Islet precursor cell (in vitro differentiated cells): ENCODE measurements around the gene SMAGP.
"Not testable (repeated sequence)": the region's sequence is repeated elsewhere in the genome, so short reads cannot be mapped to it uniquely, and the experiment has no call there.

Source experiments
- DNase-seq: peaks from one replicate; pipeline ENCODE4 v3.0.0-alpha.2; 2018

The SMAGP gene

GRCh38 chr12:51263341-51263740 is 6.9 kb downstream of the SMAGP start:
- DNase-seq, result no peak

DNA sequence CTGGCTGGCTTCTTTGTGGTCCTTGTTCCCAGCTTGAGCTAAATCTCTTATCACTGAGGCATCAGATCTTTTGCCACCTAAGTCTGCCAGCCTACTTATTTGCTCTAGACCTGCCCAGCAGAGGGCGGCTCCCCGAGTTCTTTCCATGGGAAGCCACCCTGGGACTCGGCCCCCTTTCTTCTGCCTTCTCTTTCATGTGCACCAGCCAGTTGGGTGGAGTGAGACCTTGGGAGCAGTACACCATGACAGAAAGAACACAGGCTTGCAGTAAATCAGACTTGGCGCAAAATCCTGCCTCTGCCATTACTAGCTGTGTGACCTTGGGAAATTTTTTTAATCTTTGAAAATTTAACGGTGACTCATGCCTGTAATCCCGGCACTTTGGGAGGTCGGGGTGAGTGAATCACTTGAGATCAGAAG is 7.4 kb downstream of the SMAGP start:
- DNase-seq, result no peak

DNA sequence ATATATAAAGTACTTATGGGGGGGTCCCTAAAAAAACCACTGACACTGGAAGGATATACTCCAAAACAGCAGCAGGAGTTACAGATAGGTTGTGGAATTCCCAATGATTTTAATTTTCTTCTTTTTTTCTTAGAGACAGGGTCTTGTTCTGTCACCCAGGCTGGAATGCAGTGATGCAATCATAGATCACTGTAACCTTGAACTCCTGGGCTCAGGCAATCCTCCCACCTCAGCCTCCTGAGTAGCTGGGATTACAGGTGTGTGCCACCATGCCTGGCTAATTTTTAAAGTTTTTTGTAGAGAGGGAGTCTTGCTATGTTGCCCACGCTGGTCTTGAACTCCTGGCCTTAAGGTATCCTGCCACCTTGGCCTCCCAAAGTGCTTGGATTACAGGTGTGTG is 10.6 kb downstream of the SMAGP start:
- not testable (repeated sequence) for DNase-seq

DNA sequence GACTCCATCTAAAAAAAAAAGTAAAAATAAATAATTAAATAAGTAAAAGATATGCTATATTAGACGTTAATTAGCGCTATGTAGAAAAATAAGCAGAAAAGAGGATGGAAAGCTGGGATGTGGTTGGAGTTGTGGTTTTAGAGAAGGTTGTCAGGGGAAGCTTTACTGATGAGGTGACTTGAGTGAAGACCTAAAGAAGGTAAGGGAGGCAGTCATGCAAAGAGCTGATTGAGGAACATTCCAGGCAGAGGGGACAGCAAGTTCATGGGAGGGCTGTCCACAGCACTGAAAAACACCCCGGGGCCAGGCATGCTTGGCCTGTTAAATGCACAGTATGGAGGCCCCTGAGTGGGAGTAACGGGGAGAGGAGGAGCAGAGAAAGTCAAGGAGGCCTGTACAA is 15.7 kb downstream of the SMAGP start:
- DNase-seq, result peak; percentile 66

DNA sequence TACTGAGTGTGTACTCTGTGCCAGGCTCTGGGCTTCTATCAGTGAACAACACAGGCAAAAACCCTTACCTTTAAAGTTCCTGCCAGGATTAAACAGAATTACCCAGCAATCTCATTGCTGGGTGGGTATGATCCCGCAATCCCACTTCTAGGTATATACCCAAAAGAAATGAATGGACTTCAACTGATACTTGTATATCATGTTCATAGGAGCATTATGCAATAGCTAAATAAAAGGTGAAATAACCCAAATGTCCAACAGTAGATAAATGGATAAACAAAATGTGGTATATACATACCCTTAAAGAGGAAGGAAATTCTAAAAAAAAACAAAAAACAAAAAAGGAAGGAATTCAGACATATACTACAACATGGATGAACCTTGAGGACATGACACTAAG is 16.9 kb downstream of the SMAGP start:
- DNase-seq, result no peak

DNA sequence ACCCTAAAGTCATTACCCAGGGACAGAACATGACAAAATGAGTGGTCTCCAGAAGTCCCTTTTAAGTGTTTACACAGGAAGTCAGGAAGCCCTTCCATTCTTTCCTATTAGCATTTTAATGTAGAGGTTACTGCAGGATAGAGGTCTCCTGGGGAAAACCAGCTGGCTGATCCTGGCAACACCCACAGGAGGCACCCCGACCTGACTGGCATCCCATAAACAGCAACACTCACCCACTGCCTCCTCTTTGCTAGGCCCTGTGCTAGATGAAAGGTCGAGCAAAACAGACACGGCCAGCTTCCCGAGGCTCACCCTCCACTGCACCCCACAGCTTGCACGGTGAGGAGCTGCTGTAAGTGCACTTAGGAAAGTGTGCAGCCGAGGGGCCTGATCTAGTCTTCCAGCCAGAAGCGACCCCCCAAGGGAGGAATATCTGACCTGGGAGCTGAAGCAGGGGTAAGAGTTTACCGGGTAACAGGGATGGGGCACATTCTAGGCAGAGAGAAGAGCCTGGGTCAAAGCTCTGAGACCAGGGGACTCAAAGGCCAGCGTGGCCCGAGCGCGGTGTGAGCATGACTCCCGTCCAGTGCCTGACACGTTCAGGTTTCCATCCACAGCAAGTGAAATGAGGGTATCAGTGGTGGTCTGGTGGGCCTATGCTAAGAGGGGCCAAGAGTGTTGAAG is 22.6 kb downstream of the SMAGP start:
- no peak for DNase-seq

- DNase-seq, result no peak
Measured at GRCh38 chr12:51246254-51246853, 23.9 kb downstream of the SMAGP start.

- no peak for DNase-seq
Measured at GRCh38 chr12:51245476-51246253, 24.6 kb downstream of the SMAGP start.

- DNase-seq, result no peak
Measured at GRCh38 chr12:51244269-51244668, 25.9 kb downstream of the SMAGP start.

- DNase-seq, result no peak
Measured at GRCh38 chr12:51242876-51243275, 27.3 kb downstream of the SMAGP start.

- DNase-seq, result no peak
Measured at GRCh38 chr12:51242120-51242519, 28.1 kb downstream of the SMAGP start.

GRCh38 chr12:51240971-51241370 is 29.2 kb downstream of the SMAGP start:
- DNase-seq, result no peak

DNA sequence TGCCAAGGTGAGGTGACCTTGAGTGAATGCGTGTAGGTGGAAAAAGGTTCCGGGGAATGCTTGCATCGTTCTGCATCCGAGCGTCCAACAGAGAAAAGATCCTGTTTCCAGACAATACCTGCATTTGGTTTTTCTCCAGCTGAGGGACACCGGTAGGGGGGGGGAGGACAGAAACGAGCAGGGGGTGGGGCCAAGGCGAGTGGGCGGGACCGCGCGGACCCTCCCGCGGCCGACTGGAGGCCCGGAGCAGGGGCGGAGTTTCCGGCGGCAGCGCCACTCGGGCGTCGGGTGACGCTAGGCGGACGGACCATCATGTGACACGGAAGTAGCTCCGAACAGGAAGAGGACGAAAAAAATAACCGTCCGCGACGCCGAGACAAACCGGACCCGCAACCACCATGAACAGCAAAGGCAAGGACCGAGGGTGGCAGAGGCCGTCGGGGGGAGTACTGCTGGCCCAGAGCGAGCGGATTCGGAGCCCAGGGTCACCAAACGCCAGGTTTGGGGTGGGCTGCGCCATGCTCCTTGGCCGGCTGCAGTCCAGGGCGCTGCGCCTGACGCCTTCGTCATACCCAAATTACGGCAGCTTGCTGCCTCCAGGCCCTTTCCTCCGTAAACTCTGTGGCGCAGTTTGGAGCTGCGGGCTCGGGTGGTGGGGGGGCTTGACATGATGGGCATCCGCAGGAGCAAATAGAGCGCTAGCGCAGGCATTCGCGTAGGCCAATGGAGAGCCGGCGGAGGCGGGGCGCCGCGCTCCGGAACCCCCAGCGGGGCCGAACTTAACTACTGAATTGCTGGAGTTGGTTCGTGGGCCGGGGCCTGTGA is 31.5 kb downstream of the SMAGP start, which contains the start of gene DAZAP2:
DAZAP2 (plus strand) TSS at position 317 of the 825 bp plus-strand sequence; CDS start at position 399, 82 bp downstream.
- DNase-seq, result peak; percentile 99

GRCh38 chr12:51238037-51238509 is 32.1 kb downstream of the SMAGP start:
- no peak for DNase-seq

- no peak for DNase-seq
Measured at GRCh38 chr12:51234530-51234929, 35.7 kb downstream of the SMAGP start.

GRCh38 chr12:51232642-51233041 is 37.6 kb downstream of the SMAGP start:
- no peak for DNase-seq

- no peak for DNase-seq
Measured at GRCh38 chr12:51229116-51229809, 41.0 kb downstream of the SMAGP start.

DNA sequence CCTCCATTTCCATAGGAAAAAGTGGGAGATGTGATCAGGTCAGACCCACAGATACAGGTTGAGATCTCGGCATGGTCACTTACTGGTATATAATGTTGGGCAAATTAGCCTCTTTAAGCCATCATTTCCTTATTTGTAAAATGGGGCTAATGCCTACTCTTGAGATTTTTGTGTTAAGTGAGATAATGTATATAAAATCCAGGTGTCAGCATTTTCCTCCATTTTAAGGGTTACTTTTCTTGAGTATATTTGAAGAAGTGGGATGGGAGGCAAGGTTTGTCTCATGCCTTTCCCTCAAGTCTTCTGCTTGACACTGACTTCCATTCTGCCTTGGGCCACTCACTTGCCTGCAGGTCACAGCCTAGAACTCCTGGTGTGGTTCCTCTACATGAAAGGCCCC is 42.3 kb downstream of the SMAGP start:
- DNase-seq, result no peak

DNA sequence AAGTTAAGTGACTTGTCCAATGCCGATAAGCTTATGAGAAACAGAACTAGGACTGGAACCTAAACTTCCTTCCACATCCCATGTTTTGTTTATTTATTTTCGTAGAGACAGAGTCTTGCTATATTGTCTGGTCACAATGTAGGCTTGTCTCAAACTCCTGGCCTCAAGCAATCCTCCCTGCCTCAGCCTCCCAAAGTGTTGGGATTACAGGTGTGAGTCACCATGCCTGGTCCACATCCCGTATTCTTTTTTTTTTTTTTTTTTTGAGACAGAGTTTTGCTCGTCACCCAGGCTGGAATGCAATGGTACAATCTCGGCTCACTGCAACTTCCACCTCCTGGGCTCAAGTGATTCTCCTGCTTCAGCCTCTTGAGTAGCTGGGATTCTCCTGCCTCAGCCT is 43.1 kb downstream of the SMAGP start:
- peak; percentile 66 for DNase-seq

DNA sequence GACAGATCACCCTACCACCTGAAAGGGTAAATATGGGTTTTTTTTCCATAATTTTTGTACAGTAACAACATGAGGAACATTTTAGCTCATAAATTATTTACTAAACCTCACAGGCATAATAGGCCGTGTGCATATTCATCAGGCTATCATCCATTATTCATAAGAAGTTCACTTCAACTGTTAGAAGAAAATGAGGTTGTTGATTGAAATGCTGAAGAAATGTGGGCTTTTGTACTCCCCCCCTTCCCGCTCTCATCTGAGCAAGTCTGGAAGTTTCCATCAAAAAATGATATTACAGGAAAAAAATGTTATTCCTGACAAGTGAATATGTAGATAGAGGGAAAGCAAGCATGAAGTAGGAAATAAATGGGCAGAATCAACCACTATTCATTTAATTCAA is 44.4 kb downstream of the SMAGP start:
- DNase-seq, result no peak

- no peak for DNase-seq
Measured at GRCh38 chr12:51225234-51225633, 45.0 kb downstream of the SMAGP start.

DNA sequence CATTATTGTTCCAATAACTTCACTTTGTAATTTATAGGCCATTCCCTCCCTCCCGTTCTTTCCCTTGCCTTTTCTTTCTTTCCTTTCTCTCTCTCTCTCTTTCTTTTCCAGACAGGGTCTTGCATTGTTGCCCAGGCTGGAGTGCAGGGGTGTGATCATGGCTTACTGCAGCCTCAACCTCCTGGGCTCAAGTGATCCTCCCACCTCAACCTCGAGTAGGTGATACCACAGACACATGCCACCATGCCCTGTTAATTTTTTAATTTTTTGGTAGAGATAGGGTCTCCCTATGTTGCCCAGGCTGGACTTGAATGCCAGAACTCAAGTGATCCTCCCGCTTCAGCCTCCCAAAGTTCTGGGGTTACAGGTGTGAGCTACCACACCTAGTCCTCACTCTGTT is 45.6 kb downstream of the SMAGP start:
- no peak for DNase-seq
